Heart right ventricle (tissue), 16 donors: Measurements from ENCODE around the gene ABCC4. TPM values are rescaled to one million over a fixed set of nuclear protein-coding genes. Genes with fewer than 3 reads are reported as not detected.

ENCODE experiments used
- ATAC-seq, 8 donors: fragments of 200-7000 bp; cut with Tn5 transposase; one replicate each; pipeline ENCODE4 v1.9.1; 2020; ENCODE audit warnings: mild to moderate bottlenecking in 8 of 8, moderate library complexity in 8 of 8, moderate number of reproducible peaks in 1 of 8
- DNase-seq, 2 donors: peaks; one replicate each; pipeline ENCODE4 v3.0.0-alpha.2; 2020
- H3K27ac ChIP-seq, 10 donors: fragments of 200-600 bp; sonication (generic) in 2 of 10; one replicate each; pipeline versions ENCODE4 v1.5.0 to v1.8.0; 2020 to 2022; ENCODE audit warnings: mild to moderate bottlenecking in 3 of 10
- H3K27me3 ChIP-seq, 7 donors: fragments of 200-600 bp; one replicate each; pipeline ENCODE4 v1.8.0; 2021 to 2022; ENCODE audit warnings: mild to moderate bottlenecking in 2 of 7
- H3K36me3 ChIP-seq, 9 donors: fragments of 200-600 bp; sonication (generic) in 1 of 9; one replicate each; pipeline versions ENCODE4 v1.5.0 to v1.8.0; 2020 to 2022; ENCODE audit warnings: mild to moderate bottlenecking in 2 of 9
- H3K4me1 ChIP-seq, 9 donors: fragments of 200-600 bp; sonication (generic) in 1 of 9; one replicate each; pipeline versions ENCODE4 v1.5.0 to v1.8.0; 2020 to 2022; ENCODE audit warnings: mild to moderate bottlenecking in 4 of 9
- H3K4me3 ChIP-seq, 10 donors: fragments of 200-600 bp; sonication (generic) in 2 of 10; one replicate each; pipeline versions ENCODE4 v1.5.0 to v1.8.0; 2020 to 2022; ENCODE audit warnings: mild to moderate bottlenecking in 7 of 10, moderate library complexity in 2 of 10
- H3K9me3 ChIP-seq, 11 donors: fragments of 200-600 bp in 10 of 11; sonication (generic) in 2 of 11; one replicate each; pipeline versions ENCODE4 v1.5.0 to v1.8.0; 2013 to 2022; ENCODE audit warnings: mild to moderate bottlenecking in 2 of 11, control low read depth in 1 of 11, moderate library complexity in 1 of 11
- WGBS, 2 donors: extraction: QIAGEN DNeasy Blood & Tissue Kit; methylation state at CpG; one replicate each; pipeline ENCODE4 v1.1.7; 2013; ENCODE audit warnings: inconsistent platforms in 1 of 2; 5-methylcytosine and 5-hydroxymethylcytosine counted together
- intact Hi-C, 10 donors: fragments of 100-400 bp; cut with DNase I; formaldehyde crosslinking; loops; one replicate each; pipeline versions ENCODE4 v1.11.1 to v1.14.2; 2022
- polyA plus RNA-seq, 2 donors: library from polyadenylated mRNA; stranded (reverse); fragments of 200-250 nt; gene quantifications; one replicate each; pipeline ENCODE4 v1.2.3, GENCODE V29; 2013
- total RNA-seq, 10 donors: library from RNA; stranded (reverse); fragmentation: NEBNext Ultra II Directional in 3 of 10; extraction: Animal tissue kit (Norgen Biotek cat#: 25700) in 3 of 10; gene quantifications; one replicate each; pipeline versions ENCODE4 v1.2.1 to v1.2.4, GENCODE V29; 2021 to 2023
- TF ChIP-seq, protein P1 (sequence below), 9 donors: fragments of 200-600 bp; sonication (generic) in 2 of 9; IDR thresholded peaks; one replicate each; pipeline versions ENCODE4 v1.5.0 to v1.8.0; 2021 to 2022; ENCODE audit warnings: antibody characterized with exemption in 9 of 9, mild to moderate bottlenecking in 5 of 9, moderate library complexity in 1 of 9
- donor health status: Arrhythmogenic right ventricular cardiomyopathy.
- donor health status: ischemic (EF 13 %, LVEDD 7.1; RV severe dilation, severe dysfunction).
- donor health status: healthy with polysubstance abuse.
- donor health status: DM: no; HTN: yes; CAD: no.
- donor health status: DM: no; HTN: no; CAD: no.
- donor health status: ischemic (EF 25% LVEDD 6.9; RV normal size, moderate dysfunction).
- donor health status: ischemic (EF 25% LVEDD 5.7; RV mildly dilated, moderate dysfunction).
- donor health status: healthy.
- donor health status: DM: yes; HTN: yes; CAD: no.
- donor health status: Ischemic cardiomyopathy.
- donor health status: ischemic (EF 35%, LVEDD 5.7; RV mildly dilated, moderate dysfunction).
- donor health status: nonischemic (EF 11% LVEDD 7.7; RV severe dilation, severe dysfunction).
- donor health status: DM: yes; HTN: yes; CAD: no.
- donor health status: PGD.
- donor health status: ischemic (EF 29% LVEDD 5.4; RV normal size, mild dysfunction).
- donor health status: nonischemic (EF 23%, LVEDD 6.1; RV moderate dilation, normal function).

Gene ABCC4
- total and polyA plus RNA-seq, 12 donors, result 1.1 to 6.7 (median 3.9) TPM

DNA sequence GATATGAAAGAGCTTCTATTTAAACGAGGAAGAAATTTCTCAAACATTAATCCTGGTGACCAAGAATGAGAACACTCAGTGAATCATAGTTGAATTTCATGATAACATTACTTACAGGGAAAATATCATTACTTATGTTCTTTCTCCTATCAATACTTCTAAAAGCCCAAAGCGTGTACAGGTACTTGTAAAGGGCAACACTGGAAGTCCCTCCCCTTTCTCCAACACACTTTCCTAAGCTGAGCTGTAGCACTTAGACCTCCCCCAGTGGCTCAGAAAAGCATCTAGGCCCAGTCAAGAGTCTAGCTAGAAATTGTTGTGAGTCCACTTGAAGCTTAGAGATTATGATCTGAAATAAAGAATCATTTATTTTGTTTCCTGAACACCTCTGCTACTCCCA lies 150.7 kb downstream of the ABCC4 start:
- Histone ChIP-seq H3K36me3 (no peaks in the 10 kb centered on the region), H3K4me3 (no peak overlapping the region), H3K27me3 (no peaks in the 10 kb centered on the region), H3K27ac (no peak overlapping the region), H3K9me3 (peaks cover 0 to 2% (median 0%) of the 10 kb centered on the region in 11 donors), H3K4me1 (peaks cover 0 to 19% (median 0%) of the 10 kb centered on the region in 9 donors)
- intact Hi-C loops, result loop anchor here in 2 of 10 donors (10.0 kb wide), 1 partner anchor 476 kb away; no protein-coding TSS in a partner anchor
- no peak for DNase-seq
- no peak for ATAC-seq
- TF ChIP-seq, protein P1, sequence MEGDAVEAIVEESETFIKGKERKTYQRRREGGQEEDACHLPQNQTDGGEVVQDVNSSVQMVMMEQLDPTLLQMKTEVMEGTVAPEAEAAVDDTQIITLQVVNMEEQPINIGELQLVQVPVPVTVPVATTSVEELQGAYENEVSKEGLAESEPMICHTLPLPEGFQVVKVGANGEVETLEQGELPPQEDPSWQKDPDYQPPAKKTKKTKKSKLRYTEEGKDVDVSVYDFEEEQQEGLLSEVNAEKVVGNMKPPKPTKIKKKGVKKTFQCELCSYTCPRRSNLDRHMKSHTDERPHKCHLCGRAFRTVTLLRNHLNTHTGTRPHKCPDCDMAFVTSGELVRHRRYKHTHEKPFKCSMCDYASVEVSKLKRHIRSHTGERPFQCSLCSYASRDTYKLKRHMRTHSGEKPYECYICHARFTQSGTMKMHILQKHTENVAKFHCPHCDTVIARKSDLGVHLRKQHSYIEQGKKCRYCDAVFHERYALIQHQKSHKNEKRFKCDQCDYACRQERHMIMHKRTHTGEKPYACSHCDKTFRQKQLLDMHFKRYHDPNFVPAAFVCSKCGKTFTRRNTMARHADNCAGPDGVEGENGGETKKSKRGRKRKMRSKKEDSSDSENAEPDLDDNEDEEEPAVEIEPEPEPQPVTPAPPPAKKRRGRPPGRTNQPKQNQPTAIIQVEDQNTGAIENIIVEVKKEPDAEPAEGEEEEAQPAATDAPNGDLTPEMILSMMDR (IDR thresholded peaks at IDR 0.05), result no peak
- WGBS, 2 donors, result 79 to 84% methylated on average over 2 of the region's 2 CpGs

DNA sequence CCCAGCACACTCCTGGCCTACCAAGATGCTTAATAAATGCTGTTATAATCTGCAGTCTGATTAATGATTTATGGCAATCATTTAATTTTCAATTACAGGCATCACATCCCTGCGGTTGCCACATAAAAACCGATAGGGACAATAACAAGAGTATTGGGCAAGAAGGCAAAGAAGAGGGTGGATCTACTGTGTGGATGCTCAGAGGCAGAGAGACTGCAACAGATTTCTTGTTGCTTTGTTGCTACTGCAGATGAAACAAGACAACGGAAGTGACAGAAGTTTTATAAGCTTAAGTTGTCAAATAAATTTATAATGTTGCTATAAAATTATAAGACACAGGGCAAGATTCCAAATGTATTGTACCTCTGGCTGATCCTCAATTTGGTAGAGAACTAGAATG lies 154.8 kb downstream of the ABCC4 start:
- Histone ChIP-seq H3K4me3 (no peak overlapping the region), H3K27me3 (no peaks in the 10 kb centered on the region), H3K27ac (no peak overlapping the region), H3K4me1 (no peaks in the 10 kb centered on the region), H3K9me3 (peaks cover 0 to 5% (median 0%) of the 10 kb centered on the region in 11 donors), H3K36me3 (peaks cover 0 to 4% (median 0%) of the 10 kb centered on the region in 9 donors)
- 85 to 89% methylated on average over 3 of the region's 3 CpGs for WGBS, 2 donors
- TF ChIP-seq, protein P1 (IDR thresholded peaks at IDR 0.05), result no peak
- intact Hi-C loops, result no loop called here
- ATAC-seq (no peak), DNase-seq (no peak)

DNA sequence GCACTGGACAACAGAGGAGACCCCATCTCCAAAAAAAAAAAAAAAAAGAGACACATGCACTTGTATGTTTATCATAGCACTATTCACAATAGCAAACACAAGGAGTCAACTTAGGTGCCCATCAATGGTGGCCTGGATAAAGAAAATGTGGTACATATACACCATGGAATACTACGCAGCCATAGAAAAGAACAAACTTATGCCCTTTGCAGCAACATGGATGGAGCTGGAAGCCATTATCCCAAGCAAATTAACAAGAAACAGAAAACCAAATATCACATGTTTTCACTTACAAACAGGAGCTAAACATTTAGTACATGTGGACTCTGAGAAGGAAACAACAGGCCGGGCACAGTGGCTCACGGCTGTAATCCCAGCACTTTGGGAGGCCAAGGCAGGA lies 155.7 kb downstream of the ABCC4 start:
- ATAC-seq (no peak), DNase-seq (no peak)
- TF ChIP-seq, protein P1 (IDR thresholded peaks at IDR 0.05), result no peak
- Histone ChIP-seq H3K36me3 (peaks cover 0 to 4% (median 0%) of the 10 kb centered on the region in 9 donors), H3K4me1 (no peaks in the 10 kb centered on the region), H3K27ac (no peak overlapping the region), H3K4me3 (no peak overlapping the region), H3K27me3 (no peaks in the 10 kb centered on the region), H3K9me3 (peaks cover 0 to 5% (median 0%) of the 10 kb centered on the region in 11 donors)
- intact Hi-C loops, result no loop called here
- 66 to 100% methylated on average over 3 of the region's 3 CpGs for WGBS, 2 donors

DNA sequence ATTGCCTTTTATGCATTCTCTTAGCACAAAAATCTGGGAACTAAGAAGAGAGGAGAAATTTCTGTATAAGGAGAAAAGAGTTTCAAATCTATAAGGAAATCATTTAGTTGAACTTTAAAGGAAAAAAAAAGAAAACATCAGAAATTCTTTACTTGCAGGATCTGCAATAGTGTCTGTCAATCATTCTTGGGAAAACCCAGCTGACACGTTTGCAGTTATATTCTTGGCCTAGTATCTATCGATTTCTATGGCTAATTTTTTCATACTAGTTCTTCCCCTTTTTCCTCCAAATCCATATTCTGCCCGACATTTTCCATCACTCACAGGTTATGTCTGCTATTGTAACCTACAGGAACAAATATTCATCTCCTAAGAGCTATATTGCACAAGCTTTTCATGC lies 160.7 kb downstream of the ABCC4 start:
- no peak overlapping the region for H3K27ac ChIP-seq
- no peak overlapping the region for H3K4me3 ChIP-seq
- H3K4me1 ChIP-seq, result no peaks in the 10 kb centered on the region
- TF ChIP-seq, protein P1 (IDR thresholded peaks at IDR 0.05), result no peak
- peaks cover 0 to 6% (median 0%) of the 10 kb centered on the region in 9 donors for H3K36me3 ChIP-seq
- no peak for DNase-seq
- intact Hi-C loops, result no loop called here
- WGBS, 2 donors, result 89 to 92% methylated on average over 3 of the region's 3 CpGs
- peaks cover 0 to 3% (median 0%) of the 10 kb centered on the region in 11 donors for H3K9me3 ChIP-seq
- ATAC-seq, result no peak
- no peaks in the 10 kb centered on the region for H3K27me3 ChIP-seq
